Stimulated activated CD8-positive, alpha-beta memory T cell treated with anti-CD3 and anti-CD28 coated beads, Interleukin-4, amount 100 ng/mL, for 1 hour (primary cell): ENCODE measurements around the gene VAC14.
"Not testable (repeated sequence)": the region's sequence is repeated elsewhere in the genome, so short reads cannot be mapped to it uniquely, and the experiment has no call there.

ENCODE experiments used
- DNase-seq, 2 donors: peaks; one replicate each; pipeline ENCODE4 v3.0.0-alpha.2; 2020; ENCODE audit warnings: low read depth in 2 of 2, low spot score in 1 of 2

Gene VAC14

DNA sequence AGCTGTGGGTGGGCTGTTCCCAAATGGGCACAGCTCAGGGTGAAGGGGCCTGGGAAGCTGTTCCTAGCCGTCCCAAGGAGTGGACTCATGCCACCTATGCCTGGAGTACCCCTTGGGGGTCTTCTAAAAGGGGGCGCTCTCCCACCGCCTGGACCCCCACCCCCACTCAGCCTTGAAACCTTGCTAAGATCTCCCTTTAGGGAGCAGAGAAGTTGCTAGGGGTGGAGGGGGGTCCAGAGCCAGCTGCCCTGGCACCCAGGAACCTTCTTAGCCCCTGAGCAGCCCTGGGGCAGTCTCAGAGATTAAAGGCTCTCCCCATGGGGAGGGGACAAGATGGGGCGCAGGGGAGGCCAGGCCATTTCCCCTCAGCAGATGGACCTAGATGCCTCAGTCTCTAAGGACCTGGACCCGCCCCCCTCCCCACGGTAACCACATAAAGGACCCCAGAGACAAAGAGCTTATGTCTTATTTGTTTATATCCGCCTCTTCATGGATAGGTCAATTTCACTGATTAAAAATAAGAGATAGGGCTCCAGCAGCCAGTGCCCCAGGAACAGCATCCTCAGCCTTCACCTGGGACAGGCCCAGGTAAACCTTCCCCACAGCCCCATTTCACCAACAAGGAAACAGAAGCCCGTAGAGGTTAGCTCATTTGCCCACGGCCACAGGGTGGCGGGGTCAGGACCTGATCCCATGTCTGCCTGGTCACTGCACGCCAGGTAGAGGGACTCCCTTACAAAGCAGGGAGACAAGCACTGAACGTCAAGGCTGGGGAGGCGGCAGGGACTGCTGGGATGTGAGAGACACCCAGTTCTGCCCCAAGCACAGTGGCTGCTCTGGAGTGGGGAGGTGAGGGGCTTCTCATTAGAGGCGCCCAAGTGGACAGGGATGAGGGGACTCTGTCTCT is 118.5 kb downstream of the VAC14 start:
- DNase-seq: no peak

DNA sequence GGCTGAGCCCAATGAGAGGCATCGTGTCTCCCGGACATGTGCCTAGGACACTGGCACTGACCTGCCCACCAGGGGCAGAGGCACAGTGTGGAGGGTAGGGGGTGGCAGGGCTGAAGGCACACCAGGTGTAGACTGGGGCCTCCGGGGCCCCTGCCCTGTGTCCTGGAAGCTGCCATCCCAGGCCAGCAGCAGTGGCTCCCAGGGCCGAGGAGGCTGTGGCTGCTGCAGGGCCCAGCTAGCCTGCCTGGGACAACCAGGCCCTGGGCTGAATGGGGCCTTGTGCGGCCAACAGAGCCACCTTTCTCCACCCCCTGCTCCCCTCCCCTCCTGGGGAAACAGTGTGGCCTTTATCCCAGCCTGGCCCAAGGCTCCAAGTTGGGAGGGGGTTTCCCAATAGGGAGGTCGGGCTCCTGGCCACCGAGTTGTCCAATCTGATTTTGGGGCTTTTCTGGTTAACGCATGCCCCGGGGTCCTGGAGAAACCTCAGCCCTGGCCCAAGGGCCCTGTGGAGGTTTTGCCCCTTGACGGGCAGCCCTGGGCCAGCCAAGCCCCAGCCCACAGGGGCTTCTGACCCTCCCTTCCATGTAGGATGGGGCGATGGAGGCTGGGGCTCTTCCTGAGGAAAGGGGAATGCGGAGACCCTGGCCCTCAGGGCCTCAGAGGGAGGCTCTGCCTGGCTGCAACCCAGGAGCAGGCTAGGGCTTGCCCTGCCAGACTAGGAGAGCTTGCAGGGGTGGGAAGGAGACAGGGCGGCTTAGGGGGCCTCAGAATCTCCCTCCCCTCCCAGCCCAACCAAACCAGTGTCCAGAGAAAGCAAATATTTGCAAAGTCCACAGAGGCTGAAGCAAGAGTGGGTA is 119.3 kb downstream of the VAC14 start:
- no peak for DNase-seq

DNA sequence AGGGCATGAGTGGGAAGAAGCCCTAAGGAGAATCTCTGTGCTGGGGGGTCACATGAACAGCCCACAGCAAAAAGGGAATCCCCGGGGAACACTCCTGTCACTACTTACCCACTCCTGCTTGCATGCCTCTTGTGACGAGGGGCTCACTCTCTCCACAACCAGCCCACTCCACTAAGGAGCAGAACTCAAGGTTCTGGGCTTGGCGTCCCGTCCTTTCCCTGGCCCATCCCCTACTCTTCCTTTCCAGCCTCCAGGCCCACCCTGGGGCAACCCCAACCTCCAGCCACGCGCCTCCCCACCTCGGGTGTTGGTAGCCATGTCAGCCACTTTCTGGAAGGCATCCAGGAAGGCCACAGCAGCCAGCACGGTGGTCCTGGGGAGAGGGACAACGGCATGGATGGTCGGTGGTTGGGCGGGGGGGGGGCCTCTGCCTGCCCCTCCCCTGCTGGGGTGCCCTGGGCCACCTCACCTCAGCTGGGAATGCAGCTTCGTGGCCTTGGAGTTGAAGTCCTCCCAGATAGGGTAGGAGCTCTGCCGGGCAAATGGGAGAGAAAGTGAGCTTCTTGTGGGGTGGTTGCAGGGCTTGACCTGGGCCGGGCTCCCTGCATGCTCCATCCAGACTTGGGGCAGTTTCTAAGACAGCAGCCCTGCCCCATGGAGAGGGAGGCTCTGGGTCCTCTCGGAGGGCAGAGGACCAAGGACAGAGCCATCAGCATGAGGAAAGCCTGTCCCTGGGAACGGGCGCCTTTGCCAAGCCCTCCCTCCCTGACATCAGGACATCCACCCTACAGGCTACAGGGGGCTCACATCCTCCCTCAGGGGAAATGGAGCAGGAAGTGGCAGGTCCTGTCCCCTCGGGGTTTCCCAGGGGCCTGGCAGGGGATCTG is 120.2 kb downstream of the VAC14 start:
- no peak for DNase-seq

DNA sequence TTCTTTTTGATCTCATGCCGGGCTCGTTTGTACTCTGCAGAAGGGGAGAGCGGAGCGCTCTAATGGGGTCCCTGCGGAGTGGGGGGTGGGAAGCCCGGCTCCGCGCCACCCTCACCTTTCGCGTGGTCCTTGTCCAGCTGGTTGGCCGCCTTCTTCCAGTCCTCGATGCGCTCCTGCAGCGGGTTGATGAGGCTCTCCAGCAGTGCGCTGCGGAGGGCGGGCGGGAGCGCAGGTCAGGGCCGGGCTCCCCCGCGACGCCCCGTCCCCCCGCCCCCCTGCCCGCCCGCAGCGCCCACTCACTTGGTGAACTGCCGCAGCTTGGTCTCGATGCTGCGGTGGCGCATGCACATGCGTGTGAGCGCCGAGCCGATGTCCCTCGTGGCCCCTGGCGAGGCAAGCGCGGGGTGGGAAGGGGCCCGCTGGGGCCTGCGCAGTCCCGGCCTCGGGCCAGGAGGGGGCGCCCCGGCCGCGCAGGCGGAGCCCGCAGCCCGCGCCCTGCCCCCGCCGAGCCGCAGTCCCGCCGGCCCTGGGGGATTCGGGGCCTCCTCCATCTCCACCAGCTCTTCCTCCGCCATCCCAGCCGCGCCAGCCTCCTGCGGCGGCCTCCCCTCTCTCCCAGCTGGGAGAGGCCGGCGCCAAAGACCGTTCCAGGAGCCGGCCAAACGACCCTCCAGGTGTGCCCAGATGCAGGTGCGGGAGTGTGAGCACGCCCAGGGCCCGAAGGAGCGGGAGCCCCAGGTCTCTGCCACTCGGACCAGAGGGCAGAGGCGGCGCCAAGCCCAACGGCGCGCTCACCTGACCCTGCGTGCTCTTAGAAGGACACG is 121.1 kb downstream of the VAC14 start:
- no peak for DNase-seq

DNA sequence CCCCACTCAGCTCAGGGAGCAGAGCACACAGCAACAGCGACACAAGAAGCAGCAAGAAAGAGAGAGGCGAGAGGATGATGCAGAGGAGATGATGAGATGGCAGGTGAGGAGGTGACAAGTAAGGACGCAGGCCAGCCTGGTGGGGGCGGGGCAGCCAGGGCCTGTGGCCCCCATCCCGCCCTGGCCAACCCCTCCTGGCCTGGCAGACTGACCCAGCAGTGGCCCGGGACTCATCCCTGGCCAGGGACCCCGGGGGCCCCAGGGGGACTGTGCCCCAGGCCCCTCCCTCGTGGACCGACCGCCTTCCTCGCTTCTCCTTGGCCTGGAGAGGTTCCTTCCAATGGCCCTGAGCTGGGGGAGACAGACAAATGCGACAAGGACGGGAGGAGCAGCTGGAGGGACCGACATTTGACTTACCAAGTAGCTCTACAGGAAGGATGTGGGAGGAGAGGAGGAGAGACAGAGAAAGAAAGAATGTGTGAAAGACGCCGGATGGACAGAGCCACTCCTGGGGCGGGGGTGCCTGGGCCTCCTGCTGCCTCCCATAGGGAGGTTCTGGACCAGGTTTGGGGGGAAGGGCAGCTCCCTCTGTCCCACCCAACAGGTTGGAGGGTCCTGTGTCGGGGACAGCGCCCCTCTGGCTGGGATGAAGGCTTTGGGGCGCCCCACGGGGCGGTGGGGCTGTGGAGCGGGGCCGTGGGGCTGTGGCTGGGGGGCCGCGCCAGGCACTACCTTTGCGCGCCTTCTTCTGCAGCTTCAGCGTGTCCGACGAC is 121.9 kb downstream of the VAC14 start:
- DNase-seq: no peak

DNA sequence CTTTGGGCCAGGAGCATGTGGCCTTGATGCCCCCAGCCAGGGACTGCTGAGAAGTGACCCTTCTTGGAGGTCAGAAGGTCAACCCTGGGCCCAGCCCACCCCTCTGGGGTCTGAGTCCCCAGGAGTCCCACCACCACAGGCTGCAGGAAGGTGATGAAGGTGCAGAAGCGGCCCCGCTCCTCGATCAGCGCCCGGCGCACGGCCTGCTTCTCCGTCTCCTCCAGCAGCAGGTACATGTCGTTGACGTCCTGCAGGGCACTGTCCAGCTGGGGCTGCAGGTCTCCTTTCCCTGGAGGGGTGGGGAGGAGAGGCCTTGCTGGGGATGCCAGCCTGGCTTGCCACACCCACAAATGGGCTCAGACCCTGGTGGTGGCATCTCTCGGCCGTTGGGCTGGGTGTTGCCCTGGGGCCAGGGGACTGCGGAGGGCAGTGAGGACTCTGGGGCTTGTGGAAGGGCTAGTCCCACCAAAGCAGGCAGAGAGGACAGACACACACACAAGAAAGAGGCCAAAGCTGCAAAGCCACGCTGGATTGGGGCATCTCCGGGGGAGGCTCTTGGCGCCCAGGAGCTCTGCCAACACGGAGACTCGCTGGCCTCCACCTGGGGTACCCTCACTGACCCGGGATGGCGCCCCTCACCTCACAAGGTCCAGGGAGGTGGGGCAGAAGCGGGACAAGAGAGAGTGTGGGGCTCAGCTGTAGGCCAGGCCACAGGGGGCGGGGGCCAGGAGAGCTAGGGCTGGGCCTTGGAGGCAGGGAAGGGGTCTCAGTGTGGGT is 122.6 kb downstream of the VAC14 start:
- no peak for DNase-seq

DNA sequence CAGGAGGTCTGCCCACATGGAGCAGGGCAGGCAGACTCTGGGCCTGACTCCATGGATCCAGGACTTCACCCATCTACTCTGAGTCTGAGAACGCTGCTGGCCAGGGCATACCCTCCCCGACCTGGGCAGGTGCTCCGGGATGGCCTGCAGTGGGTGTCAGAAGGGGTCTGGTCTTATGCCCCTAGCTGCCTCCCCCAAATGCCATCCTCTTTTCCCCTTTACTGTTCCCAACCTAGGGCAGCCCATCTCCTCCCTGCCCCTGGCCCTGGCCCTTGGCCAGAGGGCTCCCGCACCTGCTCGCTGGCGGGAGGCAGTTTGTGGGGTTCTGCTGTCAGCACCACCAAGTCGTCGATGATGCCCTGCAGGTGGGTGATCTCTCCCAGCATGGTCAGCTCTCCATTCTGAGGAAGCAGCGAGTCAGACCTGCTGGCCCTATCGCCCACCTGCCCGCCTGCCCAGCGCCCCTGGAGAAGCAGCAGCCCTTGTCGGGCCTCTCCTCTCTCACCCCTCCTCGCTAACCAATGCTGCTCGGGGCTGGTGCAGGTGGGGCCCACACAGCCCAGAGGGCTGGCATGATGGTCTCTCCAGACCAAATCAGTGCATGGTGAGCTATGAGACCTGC is 123.3 kb downstream of the VAC14 start:
- DNase-seq: no peak

DNA sequence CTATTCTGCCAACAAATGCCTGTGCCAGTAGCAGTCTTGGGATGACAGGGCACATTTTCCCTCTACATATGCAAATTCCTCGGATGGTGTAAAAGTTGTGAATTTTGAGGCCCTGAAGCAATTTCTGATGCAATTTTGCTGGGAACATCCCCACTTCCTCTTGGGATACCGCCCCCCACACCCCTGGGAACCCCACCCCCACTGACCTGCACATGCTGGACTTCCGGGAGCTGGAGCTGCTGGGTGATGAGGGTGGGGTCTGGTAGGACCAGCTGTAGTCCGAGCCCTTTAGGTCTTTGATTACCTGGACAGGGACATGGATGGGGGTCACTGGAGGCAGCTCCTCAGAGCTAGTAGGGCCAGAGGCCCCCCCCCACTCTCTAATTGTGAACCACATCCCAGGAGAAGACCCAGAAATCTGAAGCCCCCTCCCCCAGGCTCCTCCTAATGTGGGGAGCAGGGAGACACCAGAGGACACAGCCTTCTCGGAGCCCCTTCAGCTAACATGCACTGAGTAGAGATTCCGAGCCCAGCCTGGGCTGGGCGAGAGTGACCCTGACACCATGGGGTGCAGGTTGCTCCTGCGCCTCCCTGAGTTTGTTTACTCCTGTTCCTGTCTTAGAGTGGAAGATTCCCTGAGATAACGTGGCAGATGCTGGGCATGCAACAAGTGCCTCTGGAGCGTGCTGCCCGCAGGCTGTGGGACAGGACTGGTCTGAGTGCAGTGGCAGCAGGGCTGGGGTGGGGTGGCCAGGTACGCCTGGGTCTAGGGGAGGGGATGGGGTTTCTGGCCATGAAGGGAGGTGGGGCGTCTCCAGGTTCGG is 124.1 kb downstream of the VAC14 start:
- no peak for DNase-seq

DNA sequence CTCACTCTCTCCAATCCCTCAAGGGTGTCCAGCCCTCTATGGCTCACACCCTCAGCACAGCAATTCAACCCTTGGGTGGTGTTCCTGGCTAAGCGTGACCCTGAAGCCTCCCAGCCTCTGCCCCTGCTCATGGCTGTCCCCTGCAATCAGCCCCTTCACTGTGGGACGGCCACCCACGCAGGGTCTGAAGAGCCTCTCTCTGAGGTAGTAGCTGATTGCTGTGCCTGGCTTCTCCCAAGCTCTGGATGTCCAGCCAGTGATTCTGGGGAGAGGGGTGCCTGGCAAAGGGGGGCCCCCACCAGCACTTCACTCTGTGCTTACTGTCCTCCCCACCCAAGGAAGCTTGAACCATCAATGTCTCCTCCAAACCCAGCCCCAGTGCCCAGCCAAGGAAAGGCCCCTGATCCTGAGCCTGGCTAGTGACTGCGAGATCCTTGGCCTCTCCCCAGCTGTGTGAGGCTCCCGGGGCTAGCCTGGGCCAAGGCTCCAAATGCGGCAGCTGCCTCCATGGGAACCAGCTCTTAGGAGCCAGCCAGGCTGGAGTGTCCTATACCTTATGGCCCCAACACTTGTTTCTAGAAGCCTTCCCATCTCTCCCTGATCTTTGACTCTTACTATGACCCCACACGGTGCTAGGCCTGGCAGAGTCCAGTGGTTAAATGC is 125.0 kb downstream of the VAC14 start:
- no peak for DNase-seq

DNA sequence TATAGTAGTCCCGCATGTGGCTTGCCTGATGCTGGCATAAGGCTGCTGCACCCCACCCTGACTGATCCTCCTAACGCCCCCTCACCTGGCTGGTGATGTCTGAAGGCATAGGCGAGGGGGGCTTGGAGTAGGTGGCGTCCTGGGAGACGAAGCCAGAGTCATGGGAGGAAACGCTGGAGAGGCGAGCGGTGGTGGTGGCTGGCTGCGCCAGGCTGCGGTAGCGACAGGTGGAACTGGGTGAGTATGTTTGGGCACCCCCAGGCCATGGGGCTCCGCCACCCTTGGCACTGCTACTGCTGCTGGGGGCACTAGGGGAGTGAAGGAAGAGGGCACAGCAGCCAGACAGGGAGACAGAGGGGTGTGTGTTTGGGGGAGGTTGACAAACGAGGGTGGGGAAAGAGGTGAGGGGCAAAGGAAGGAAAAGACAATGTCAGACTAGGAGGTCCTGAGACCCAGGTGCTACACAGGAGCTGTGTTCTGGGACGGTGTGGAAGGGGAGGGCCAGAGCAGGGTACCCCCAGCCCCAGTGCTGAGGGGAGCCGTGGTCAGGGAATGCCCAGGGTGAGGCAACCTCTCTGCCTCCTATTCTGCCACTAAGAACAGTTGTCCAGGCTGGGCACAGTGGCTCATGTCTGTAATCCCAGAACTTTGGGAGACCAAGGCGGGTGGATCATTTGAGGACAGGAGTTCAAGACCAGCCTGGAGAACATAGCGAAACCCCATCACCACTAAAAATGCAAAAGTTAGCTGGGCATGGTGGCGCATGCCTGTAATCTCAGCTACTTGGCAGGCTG is 126.5 kb downstream of the VAC14 start:
- no peak for DNase-seq

DNA sequence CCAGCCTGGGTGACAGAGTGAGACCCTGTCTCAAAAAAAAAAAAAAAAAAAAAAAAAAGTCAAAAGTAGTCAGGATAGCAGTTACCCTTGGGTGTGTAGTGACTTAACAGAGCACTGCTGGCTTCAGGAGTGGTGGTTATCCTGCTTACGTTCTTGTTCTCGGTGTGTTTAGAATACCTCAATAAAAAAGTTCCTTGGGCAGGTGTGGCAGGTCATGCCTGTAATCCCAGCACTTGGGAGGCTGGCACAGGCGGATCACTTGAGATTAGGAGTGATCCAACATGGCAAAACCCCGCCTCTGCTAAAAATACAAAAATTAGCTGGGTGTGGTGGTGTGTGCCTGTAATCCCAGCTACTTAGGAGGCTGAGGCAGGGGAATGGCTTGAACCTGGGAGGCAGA is 130.0 kb downstream of the VAC14 start:
- not testable (repeated sequence) for DNase-seq

DNA sequence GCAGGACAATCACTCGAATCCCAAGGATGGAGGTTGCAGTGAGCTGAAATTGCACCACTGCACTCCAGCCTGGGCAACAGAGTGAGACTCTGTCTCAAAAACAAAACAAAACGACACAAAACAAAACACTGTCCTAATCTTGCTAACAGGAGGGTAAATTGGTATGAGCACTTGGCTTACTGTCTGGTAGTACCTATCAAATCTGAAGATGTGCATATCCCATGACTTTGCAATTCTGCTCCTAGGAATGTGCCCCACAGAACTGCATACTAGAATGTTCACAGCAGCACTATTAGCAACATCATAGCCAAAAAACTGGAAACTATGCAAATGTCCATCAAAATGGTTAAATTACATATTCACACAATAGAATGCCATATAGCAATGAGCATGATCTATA is 130.8 kb downstream of the VAC14 start:
- no peak for DNase-seq

DNA sequence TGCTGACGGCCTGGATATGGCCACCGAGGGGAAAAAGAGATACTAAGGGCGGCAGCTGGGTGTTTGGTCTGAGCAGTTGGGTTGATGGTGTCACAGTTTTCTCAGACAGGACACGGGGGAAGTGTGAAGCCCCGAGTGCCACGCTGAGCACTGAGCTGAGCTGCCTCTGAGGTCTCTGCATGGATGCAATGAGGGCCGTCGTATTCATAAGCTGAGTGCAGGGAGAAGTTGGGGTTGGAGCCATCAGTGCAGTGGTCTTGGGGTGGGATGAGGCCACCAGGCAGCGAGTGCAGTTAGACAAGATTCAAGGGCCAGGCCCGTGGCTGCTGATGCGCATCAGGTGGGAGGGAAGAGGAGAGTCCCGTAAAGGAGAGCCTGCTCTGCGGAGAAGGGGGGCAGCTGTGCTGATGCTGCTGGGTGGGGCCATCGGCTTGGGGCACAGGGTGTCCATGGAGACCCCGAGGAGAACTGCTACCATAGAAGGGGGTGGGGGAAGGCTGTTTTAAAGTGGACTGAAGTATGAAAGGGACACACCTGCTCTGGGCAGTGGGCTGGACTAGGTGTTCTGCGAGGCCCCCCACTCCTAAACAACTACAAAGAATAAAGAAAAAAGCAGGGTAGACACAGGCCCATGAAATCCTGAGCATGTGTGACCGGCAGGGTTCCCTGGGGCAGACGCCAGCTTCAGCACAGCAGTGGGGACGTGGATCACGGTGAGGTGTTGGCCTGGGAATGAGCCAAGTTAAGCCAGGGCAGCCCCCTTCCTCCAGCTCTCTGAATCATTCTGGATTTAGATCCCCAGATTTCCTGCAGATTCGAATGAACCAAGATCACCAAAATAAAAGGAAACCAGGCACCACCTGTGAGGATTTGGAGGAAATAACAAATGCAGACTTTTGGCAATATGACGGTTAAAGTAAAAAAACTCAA is 134.9 kb downstream of the VAC14 start:
- no peak for DNase-seq

DNA sequence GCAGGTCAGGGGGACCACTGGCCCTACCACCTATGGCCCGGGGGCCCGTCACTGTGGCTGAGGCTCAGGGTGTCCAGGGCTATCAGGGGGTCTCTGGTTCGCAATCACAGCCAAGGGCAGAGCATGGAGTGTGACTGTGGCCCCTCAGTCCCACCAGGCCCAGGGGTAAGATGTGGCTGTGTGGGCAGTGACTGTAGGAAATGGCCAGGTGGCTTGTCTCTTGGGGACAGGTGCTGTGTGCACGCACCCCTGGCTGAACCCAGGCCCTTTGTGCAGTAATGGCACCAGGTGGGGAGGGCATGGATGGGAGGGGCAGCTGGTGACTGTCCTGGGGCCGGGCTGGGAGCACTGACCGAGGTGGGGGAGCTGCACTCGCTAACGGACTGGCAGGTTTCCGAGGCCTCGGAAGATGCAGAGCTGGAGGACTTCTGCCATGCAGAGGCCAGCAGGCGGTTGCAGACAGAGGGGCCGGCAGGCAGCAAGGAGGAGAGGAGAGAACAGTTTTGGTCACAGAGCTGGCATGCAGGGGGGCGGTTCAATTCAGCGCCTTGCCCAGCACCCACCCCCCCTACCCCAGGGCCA is 135.8 kb downstream of the VAC14 start:
- DNase-seq: no peak
